ENCODE measurements around the gene DENND10.
"Not testable (repeated sequence)": the region's sequence is repeated elsewhere in the genome, so short reads cannot be mapped to it uniquely, and the experiment has no call there.

Gene DENND10

GRCh38 chr10:119166564-119166963 is 62.7 kb downstream of the DENND10 start:
- POLR2A ChIA-PET (ENCODE audit: low non-redundant PET): no interaction called here
- TF ChIP-seq CTCF (conservative IDR thresholded peaks at IDR 0.05; ENCODE audit: low read depth): no peak
- H3K27ac ChIP-seq: peak overlapping the region; percentile 82
- DNase-seq (ENCODE audit: low spot score): no peak
- CTCF ChIA-PET: interaction anchor here (1.0 kb wide), 1 partner anchor 10 kb away, joined by 3 read pairs; no protein-coding TSS in a partner anchor

- TF ChIP-seq CTCF (conservative IDR thresholded peaks at IDR 0.05; ENCODE audit: low read depth): no peak
- peak overlapping the region; percentile 82 for H3K27ac ChIP-seq
- no peak for DNase-seq (ENCODE audit: low spot score)
- ChIA-PET POLR2A (ENCODE audit: low non-redundant PET) (no interaction called here), CTCF (interaction anchor here (0.6 to 1.0 kb wide), 2 partner anchors 9 to 39 kb away, joined by 3 read pairs; no protein-coding TSS in a partner anchor)
Measured at GRCh38 chr10:119167041-119167440, 63.1 kb downstream of the DENND10 start.

- no peak for DNase-seq (ENCODE audit: low spot score)
- CTCF ChIA-PET: interaction anchor here (0.6 kb wide), 1 partner anchor 295 kb away, joined by 6 read pairs; no protein-coding TSS in a partner anchor
- POLR2A ChIA-PET (ENCODE audit: low non-redundant PET): no interaction called here
- H3K27ac ChIP-seq: no peak overlapping the region
- no peak for TF ChIP-seq CTCF (conservative IDR thresholded peaks at IDR 0.05; ENCODE audit: low read depth)
Measured at GRCh38 chr10:119174109-119174508, 70.2 kb downstream of the DENND10 start.

GRCh38 chr10:119176166-119176565 is 72.3 kb downstream of the DENND10 start:
- POLR2A ChIA-PET (ENCODE audit: low non-redundant PET): interaction anchor here (1.3 kb wide), 1 partner anchor 11 kb away, joined by 4 read pairs; the partner anchor contains the start of gene SFXN4

GRCh38 chr10:119177708-119178371 is 73.9 kb downstream of the DENND10 start:
- no peak for DNase-seq (ENCODE audit: low spot score)
- CTCF ChIA-PET: interaction anchor here (1.5 kb wide), 1 partner anchor 21 kb away, joined by 4 read pairs; no protein-coding TSS in a partner anchor
- no peak for TF ChIP-seq CTCF (conservative IDR thresholded peaks at IDR 0.05; ENCODE audit: low read depth)
- POLR2A ChIA-PET (ENCODE audit: low non-redundant PET): no interaction called here
- H3K27ac ChIP-seq: peak overlapping the region; percentile 93

More at GRCh38 chr10:119176166-119176565, 72.3 kb downstream of the DENND10 start:
- CTCF ChIA-PET: interaction anchor here (0.5 to 1.5 kb wide), 4 partner anchors 10 to 32 kb away, joined by 3 to 7 read pairs (median 4); no protein-coding TSS in a partner anchor
- H3K27ac ChIP-seq: peak overlapping the region; percentile 93; the same call in 1 of the 2 replicates
- no peak for TF ChIP-seq CTCF (conservative IDR thresholded peaks at IDR 0.05; ENCODE audit: low read depth)
- no peak for DNase-seq (ENCODE audit: low spot score)

- DNase-seq (ENCODE audit: low spot score): peak; percentile 90
- ChIA-PET CTCF (interaction anchor here (0.6 to 0.7 kb wide), 2 partner anchors 11 to 31 kb away, joined by 3 read pairs; no protein-coding TSS in a partner anchor), POLR2A (ENCODE audit: low non-redundant PET) (interaction anchor here (0.7 kb wide), 1 partner anchor 424 kb away, joined by 3 read pairs; the partner anchor contains the start of gene CACUL1)
- no peak for TF ChIP-seq CTCF (conservative IDR thresholded peaks at IDR 0.05; ENCODE audit: low read depth)
- H3K27ac ChIP-seq: peak within 1 kb of the TSS; percentile 93
Measured at GRCh38 chr10:119178372-119179119, 74.6 kb downstream of the DENND10 start, which contains the start of gene PRDX3. PRDX3 (minus strand) TSS chr10:119178812; CDS start chr10:119178790, 22 bp downstream.

GRCh38 chr10:119180850-119181400 is 77.0 kb downstream of the DENND10 start:
- H3K27ac ChIP-seq; CTCF ChIA-PET; DNase-seq (ENCODE audit: low spot score); POLR2A ChIA-PET (ENCODE audit: low non-redundant PET): not testable (repeated sequence)
